ENCODE measurements around the gene UGP2. TPM values are rescaled to one million over a fixed set of nuclear protein-coding genes. Genes with fewer than 3 reads are reported as not detected.

The UGP2 gene
- total RNA-seq, 8 experiments from 2014 or later: 44.1 to 208 (median 52.3) TPM

GRCh38 chr2:63856303-63856603 lies 14.6 kb downstream of the UGP2 start:
- in situ Hi-C loops (cut with MboI; ENCODE audit: low pct_unique_long_range_greater_than_20kb in 2 of 9, low sequenced_read_pairs in 9 of 9, unreplicated experiment in 9 of 9): loop anchor here in 3 of 9 experiments (25.0 kb wide), 2 partner anchors 169 to 269 kb away; partner anchors contain the start of genes MDH1 (in 1 of the 3) and WDPCP (in 1 of the 3)
- H3K4me1 ChIP-seq (replicated peaks in 1 of 2): peaks cover 0 to 5% of the 10 kb centered on the region in 2 donors
- whole genome bisulfite sequencing, 10 experiments: 32 to 100% (median 79%) methylated on average over 1 to 5 of the region's 5 CpGs; no CpG with 5 or more reads in 1 of the 10 experiments
- H3K4me3 ChIP-seq: no peak overlapping the region
- ATAC-seq (replicated peaks in 6 of 8): no peak
- no peak overlapping the region for H3K27ac ChIP-seq

DNA sequence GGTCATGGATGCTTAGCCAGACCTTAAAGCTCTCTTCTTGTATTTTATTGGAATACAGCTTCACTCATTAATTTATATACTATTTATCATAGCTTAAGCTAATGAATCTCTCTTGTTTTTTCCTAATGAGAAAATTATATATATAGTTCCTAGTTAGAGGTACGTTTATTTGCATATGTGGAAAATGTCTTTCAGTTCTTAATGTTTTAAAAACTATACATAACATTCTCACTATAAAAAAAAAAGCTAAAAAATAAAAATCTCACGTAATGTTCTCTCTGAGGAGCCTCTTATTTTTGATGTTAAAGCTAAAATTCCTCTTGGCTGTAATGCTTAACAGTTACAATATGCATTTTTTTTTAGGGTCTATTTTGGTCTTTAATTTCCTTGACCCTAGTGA lies 16.6 kb downstream of the UGP2 start:
- no peak overlapping the region for H3K4me3 ChIP-seq
- H3K4me1 ChIP-seq (replicated peaks in 1 of 2): peaks cover 0 to 5% of the 10 kb centered on the region in 2 donors
- 89 to 100% (median 100%) methylated on average over 1 to 2 of the region's 2 CpGs for WGBS, 10 experiments
- no peak for ATAC-seq (replicated peaks in 6 of 8)
- H3K27ac ChIP-seq: no peak overlapping the region
- in situ Hi-C loops (cut with MboI; ENCODE audit: low pct_unique_long_range_greater_than_20kb in 2 of 9, low sequenced_read_pairs in 9 of 9, unreplicated experiment in 9 of 9): loop anchor here in 3 of 9 experiments (25.0 kb wide), 2 partner anchors 171 to 271 kb away; partner anchors contain the start of genes MDH1 (in 1 of the 3) and WDPCP (in 1 of the 3)

GRCh38 chr2:63861220-63861822 lies 19.6 kb downstream of the UGP2 start:
- in situ Hi-C loops (cut with MboI; ENCODE audit: low pct_unique_long_range_greater_than_20kb in 2 of 9, low sequenced_read_pairs in 9 of 9, unreplicated experiment in 9 of 9): loop anchor here in 3 of 9 experiments (10.0 to 25.0 kb wide), 3 partner anchors 167 to 274 kb away; partner anchors contain the start of genes MDH1 (in 1 of the 3) and WDPCP (in 1 of the 3)

DNA sequence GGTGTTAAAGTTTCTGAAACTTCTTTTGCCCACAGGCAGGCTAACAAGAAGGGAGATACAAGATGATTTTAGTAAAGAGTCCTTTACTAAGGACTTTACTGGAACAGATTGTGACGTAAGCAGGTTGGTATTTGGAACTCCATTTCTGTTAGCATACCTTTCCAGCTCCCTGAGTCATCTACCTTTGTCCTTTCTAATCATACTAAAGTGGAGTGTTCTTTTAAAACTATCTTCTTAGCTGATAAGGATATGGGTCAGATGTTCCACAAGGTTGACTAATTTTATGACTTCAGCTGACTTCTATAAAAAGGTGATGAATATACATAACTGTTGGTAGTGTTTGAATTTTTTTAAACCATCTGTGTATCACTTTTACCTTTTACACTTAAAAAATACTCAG lies 21.1 kb downstream of the UGP2 start:
- Histone ChIP-seq H3K27ac (no peak overlapping the region), H3K4me1 (replicated peaks in 1 of 2) (no peaks in the 10 kb centered on the region), H3K4me3 (no peak overlapping the region)
- in situ Hi-C loops (cut with MboI; ENCODE audit: low pct_unique_long_range_greater_than_20kb in 2 of 9, low sequenced_read_pairs in 9 of 9, unreplicated experiment in 9 of 9): loop anchor here in 3 of 9 experiments (10.0 to 25.0 kb wide), 3 partner anchors 168 to 276 kb away; partner anchors contain the start of genes MDH1 (in 1 of the 3) and WDPCP (in 1 of the 3)
- 89 to 100% (median 100%) methylated on average over 1 of the region's 1 CpG; no CpG with 5 or more reads in 3 of the 10 experiments for WGBS, 10 experiments
- no peak for ATAC-seq (replicated peaks in 6 of 8)

More at GRCh38 chr2:63861220-63861822, 19.6 kb downstream of the UGP2 start:
- H3K27ac ChIP-seq: no peak overlapping the region
- peak in 2 of 8 experiments; percentile 52 to 62 for ATAC-seq (replicated peaks in 6 of 8)
- no peaks in the 10 kb centered on the region for H3K4me1 ChIP-seq (replicated peaks in 1 of 2)
- WGBS, 10 experiments: 26 to 91% (median 70%) methylated on average over 3 to 6 of the region's 6 CpGs
- no peak overlapping the region for H3K4me3 ChIP-seq

DNA sequence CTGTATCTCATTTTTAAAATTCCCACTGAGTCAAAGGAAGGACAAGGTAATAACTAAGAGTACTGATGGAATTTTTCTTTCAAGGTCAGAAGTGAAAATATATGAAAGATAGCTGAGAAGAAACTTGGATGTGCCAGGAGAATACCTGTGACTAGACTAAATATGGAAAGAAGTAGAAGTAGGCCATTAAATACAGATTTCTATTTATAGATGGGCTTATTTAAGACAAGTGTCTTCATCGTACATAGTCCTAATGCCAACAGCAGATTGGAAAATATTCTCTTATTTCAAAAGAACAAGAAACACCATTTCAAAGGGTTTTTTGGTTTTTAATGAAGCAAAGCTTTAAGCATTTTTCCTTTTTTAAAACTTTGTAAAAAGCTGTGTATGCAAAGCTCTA lies 22.0 kb downstream of the UGP2 start:
- no peaks in the 10 kb centered on the region for H3K4me1 ChIP-seq (replicated peaks in 1 of 2)
- H3K4me3 ChIP-seq: no peak overlapping the region
- in situ Hi-C loops (cut with MboI; ENCODE audit: low pct_unique_long_range_greater_than_20kb in 2 of 9, low sequenced_read_pairs in 9 of 9, unreplicated experiment in 9 of 9): loop anchor here in 3 of 9 experiments (10.0 to 25.0 kb wide), 3 partner anchors 169 to 276 kb away; partner anchors contain the start of genes MDH1 (in 1 of the 3) and WDPCP (in 1 of the 3)
- 50 to 100% (median 100%) methylated on average over 1 of the region's 1 CpG; no CpG with 5 or more reads in 1 of the 10 experiments for WGBS, 10 experiments
- no peak for ATAC-seq (replicated peaks in 6 of 8)
- no peak overlapping the region for H3K27ac ChIP-seq

GRCh38 chr2:63865159-63865799 lies 23.6 kb downstream of the UGP2 start:
- Histone ChIP-seq H3K4me3 (no peak overlapping the region), H3K4me1 (replicated peaks in 1 of 2) (no peaks in the 10 kb centered on the region), H3K27ac (no peak overlapping the region)
- ATAC-seq (replicated peaks in 6 of 8): no peak
- WGBS, 10 experiments: 80 to 96% (median 87%) methylated on average over 1 to 6 of the region's 6 CpGs; no CpG with 5 or more reads in 2 of the 10 experiments
- in situ Hi-C loops (cut with MboI; ENCODE audit: low pct_unique_long_range_greater_than_20kb in 2 of 9, low sequenced_read_pairs in 9 of 9, unreplicated experiment in 9 of 9): loop anchor here in 3 of 9 experiments (10.0 to 25.0 kb wide), 3 partner anchors 170 to 278 kb away; partner anchors contain the start of genes MDH1 (in 1 of the 3) and WDPCP (in 1 of the 3)

- Histone ChIP-seq H3K4me3 (no peak overlapping the region), H3K4me1 (replicated peaks in 1 of 2) (no peaks in the 10 kb centered on the region), H3K27ac (no peak overlapping the region)
- WGBS, 10 experiments: 71 to 100% (median 89%) methylated on average over 1 to 2 of the region's 2 CpGs
- no peak for ATAC-seq (replicated peaks in 6 of 8)
- in situ Hi-C loops (cut with MboI; ENCODE audit: low pct_unique_long_range_greater_than_20kb in 2 of 9, low sequenced_read_pairs in 9 of 9, unreplicated experiment in 9 of 9): loop anchor here in 3 of 9 experiments (10.0 to 25.0 kb wide), 3 partner anchors 171 to 279 kb away; partner anchors contain the start of genes MDH1 (in 1 of the 3) and WDPCP (in 1 of the 3)
Observed at GRCh38 chr2:63866009-63866709, 24.5 kb downstream of the UGP2 start.

- in situ Hi-C loops (cut with MboI; ENCODE audit: low pct_unique_long_range_greater_than_20kb in 2 of 9, low sequenced_read_pairs in 9 of 9, unreplicated experiment in 9 of 9): loop anchor here in 3 of 9 experiments (25.0 kb wide), 2 partner anchors 183 to 283 kb away; partner anchors contain the start of genes MDH1 (in 1 of the 3) and WDPCP (in 1 of the 3)
- 75 to 100% (median 92%) methylated on average over 2 to 4 of the region's 4 CpGs; no CpG with 5 or more reads in 1 of the 10 experiments for WGBS, 10 experiments
- Histone ChIP-seq H3K27ac (no peak overlapping the region), H3K4me1 (replicated peaks in 1 of 2) (no peaks in the 10 kb centered on the region), H3K4me3 (no peak overlapping the region)
- no peak for ATAC-seq (replicated peaks in 6 of 8)
Observed at GRCh38 chr2:63870679-63871078, 29.0 kb downstream of the UGP2 start.

GRCh38 chr2:63871864-63872263 lies 30.2 kb downstream of the UGP2 start:
- in situ Hi-C loops (cut with MboI; ENCODE audit: low pct_unique_long_range_greater_than_20kb in 2 of 9, low sequenced_read_pairs in 9 of 9, unreplicated experiment in 9 of 9): loop anchor here in 3 of 9 experiments (25.0 kb wide), 2 partner anchors 185 to 285 kb away; partner anchors contain the start of genes MDH1 (in 1 of the 3) and WDPCP (in 1 of the 3)
- Histone ChIP-seq H3K4me3 (no peak overlapping the region), H3K4me1 (replicated peaks in 1 of 2) (no peaks in the 10 kb centered on the region), H3K27ac (no peak overlapping the region)
- no peak for ATAC-seq (replicated peaks in 6 of 8)
- WGBS, 10 experiments: 72 to 100% (median 93%) methylated on average over 1 to 4 of the region's 4 CpGs; no CpG with 5 or more reads in 1 of the 10 experiments

DNA sequence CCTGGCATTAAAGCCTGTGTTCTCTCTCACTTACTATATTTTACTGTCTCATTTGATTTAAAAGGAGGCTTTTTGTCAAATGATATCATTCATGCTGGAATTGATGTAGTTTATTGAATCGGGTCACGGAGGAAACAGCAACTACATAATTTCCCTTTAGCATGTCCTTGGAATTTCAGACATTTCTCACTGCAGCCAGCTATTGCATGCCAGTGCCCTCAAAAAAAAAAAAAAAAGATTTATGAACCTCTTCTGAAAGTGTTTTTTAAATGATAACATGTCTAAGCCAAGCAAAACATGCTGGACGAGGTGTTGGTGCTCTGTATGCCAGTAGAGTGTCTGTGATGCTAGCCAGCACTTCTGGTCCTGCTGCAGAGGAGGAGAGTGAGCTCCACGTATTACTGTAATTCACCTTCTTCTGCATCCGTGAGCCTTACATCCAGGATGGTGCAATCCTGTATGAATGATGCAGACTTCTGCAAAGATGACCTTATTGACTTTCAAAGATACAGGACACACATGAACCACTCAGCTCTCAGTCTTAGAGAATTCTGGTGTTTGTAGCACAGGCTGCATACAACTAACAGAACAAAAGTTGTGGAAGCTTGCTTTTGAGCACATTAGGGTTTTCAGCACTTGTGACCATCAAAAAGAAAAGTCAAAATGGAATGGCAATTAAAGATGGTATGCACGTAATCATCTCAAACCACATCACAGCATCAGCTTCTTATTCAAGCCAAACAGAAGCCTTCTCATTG lies 31.1 kb downstream of the UGP2 start:
- Histone ChIP-seq H3K4me3 (no peak overlapping the region), H3K4me1 (replicated peaks in 1 of 2) (no peaks in the 10 kb centered on the region), H3K27ac (no peak overlapping the region)
- peak in 3 of 8 experiments; percentile 6 to 56 (median 24) for ATAC-seq (replicated peaks in 6 of 8)
- in situ Hi-C loops (cut with MboI; ENCODE audit: low pct_unique_long_range_greater_than_20kb in 2 of 9, low sequenced_read_pairs in 9 of 9, unreplicated experiment in 9 of 9): loop anchor here in 3 of 9 experiments (25.0 kb wide), 2 partner anchors 185 to 285 kb away; partner anchors contain the start of genes MDH1 (in 1 of the 3) and WDPCP (in 1 of the 3)
- WGBS, 10 experiments: 40 to 100% (median 83%) methylated on average over 1 to 6 of the region's 6 CpGs

- Histone ChIP-seq H3K4me1 (replicated peaks in 1 of 2) (no peaks in the 10 kb centered on the region), H3K4me3 (no peak overlapping the region), H3K27ac (no peak overlapping the region)
- in situ Hi-C loops (cut with MboI; ENCODE audit: low pct_unique_long_range_greater_than_20kb in 2 of 9, low sequenced_read_pairs in 9 of 9, unreplicated experiment in 9 of 9): loop anchor here in 6 of 9 experiments (25.0 kb wide), 2 partner anchors 187 to 287 kb away; partner anchors contain the start of genes MDH1 (in 1 of the 6) and WDPCP (in 1 of the 6)
- ATAC-seq (replicated peaks in 6 of 8): no peak
- 75 to 100% (median 93%) methylated on average over 1 to 5 of the region's 5 CpGs for WGBS, 10 experiments
Observed at GRCh38 chr2:63874204-63875130, 32.8 kb downstream of the UGP2 start.
